Right lobe of liver (tissue), 6 donors: ENCODE measurements around the gene CTNND2. TPM values are rescaled to one million over a fixed set of nuclear protein-coding genes. Genes with fewer than 3 reads are reported as not detected.

Experiments used
- ATAC-seq, 4 donors: fragments of 200-7000 bp; cut with Tn5 transposase; one replicate each; pipeline ENCODE4 v1.9.1; 2020; ENCODE audit warnings: mild to moderate bottlenecking in 4 of 4, moderate library complexity in 4 of 4
- DNase-seq, 3 donors: peaks; one replicate each; pipeline ENCODE4 v3.0.0-alpha.2; 2020
- H3K27ac ChIP-seq, 3 donors: fragments of 200-600 bp; one replicate each; pipeline ENCODE4 v1.8.0; 2022
- H3K27me3 ChIP-seq, 2 donors: fragments of 200-600 bp; one replicate each; pipeline ENCODE4 v1.8.0; 2022
- H3K36me3 ChIP-seq, 4 donors: fragments of 200-600 bp; sonication (generic) in 1 of 4; one replicate each; pipeline versions ENCODE4 v1.5.1 to v1.8.0; 2017 to 2022; ENCODE audit warnings: control low read depth in 1 of 4
- H3K4me1 ChIP-seq, 4 donors: fragments of 200-600 bp; sonication (generic) in 1 of 4; one replicate each; pipeline versions ENCODE4 v1.5.1 to v1.8.0; 2017 to 2022; ENCODE audit warnings: control low read depth in 1 of 4
- H3K4me3 ChIP-seq, 3 donors: fragments of 200-600 bp; one replicate each; pipeline ENCODE4 v1.8.0; 2022
- H3K9me3 ChIP-seq, 4 donors: fragments of 200-600 bp; sonication (generic) in 1 of 4; one replicate each; pipeline versions ENCODE4 v1.5.1 to v1.8.0; 2017 to 2022; ENCODE audit warnings: control low read depth in 1 of 4
- POLR2A ChIP-seq: fragments of 450-650 bp; IDR thresholded peaks from one replicate; pipeline ENCODE4 v1.6.1; 2017; ENCODE audit warnings: antibody characterized with exemption, mild to moderate bottlenecking
- WGBS: methylation state at CpG from one replicate; pipeline ENCODE4 v1.1.6; 2018; ENCODE audit warnings: low coverage, low lambda C conversion rate; ENCODE audit not compliant: insufficient coverage; ENCODE audit errors: missing lambda C conversion rate; 5-methylcytosine and 5-hydroxymethylcytosine counted together
- intact Hi-C, 2 donors: fragments of 100-400 bp; cut with DNase I; formaldehyde crosslinking; loops; one replicate each; pipeline versions ENCODE4 v1.11.2 to v1.14.1; 2022
- total RNA-seq, 6 experiments: library from RNA; depleted of rRNA in 2 of 6; stranded (reverse); fragments of >200 nt in 2 of 6; fragmentation: NEBNext Ultra II Directional in 3 of 6; extraction: Animal tissue kit (Norgen Biotek cat#: 25700) in 3 of 6; gene quantifications; one replicate each; pipeline versions ENCODE4 v1.1.0 to v1.2.4, GENCODE V29; 2016 to 2023
- TF ChIP-seq, protein P1 (sequence below), 4 donors: fragments of 200-600 bp in 3 of 4; fragments of 450-650 bp in 1 of 4; IDR thresholded peaks; one replicate each; pipeline versions ENCODE4 v1.5.1 to v1.8.0; 2016 to 2022; ENCODE audit warnings: antibody characterized with exemption in 4 of 4, mild to moderate bottlenecking in 2 of 4
- donor health status: DM: no; HTN: yes; CAD: no.
- donor health status: DM: no; HTN: no; CAD: no.
- donor health status: DM: no; HTN: no; CAD: no.
- donor health status: DM: no; HTN: yes; CAD: no.
- donor health status: DM: no; HTN: yes; CAD: no.

The CTNND2 gene
- total RNA-seq, 6 experiments from 2014 or later: 0.06 to 1.5 (median 1.1) TPM

DNA sequence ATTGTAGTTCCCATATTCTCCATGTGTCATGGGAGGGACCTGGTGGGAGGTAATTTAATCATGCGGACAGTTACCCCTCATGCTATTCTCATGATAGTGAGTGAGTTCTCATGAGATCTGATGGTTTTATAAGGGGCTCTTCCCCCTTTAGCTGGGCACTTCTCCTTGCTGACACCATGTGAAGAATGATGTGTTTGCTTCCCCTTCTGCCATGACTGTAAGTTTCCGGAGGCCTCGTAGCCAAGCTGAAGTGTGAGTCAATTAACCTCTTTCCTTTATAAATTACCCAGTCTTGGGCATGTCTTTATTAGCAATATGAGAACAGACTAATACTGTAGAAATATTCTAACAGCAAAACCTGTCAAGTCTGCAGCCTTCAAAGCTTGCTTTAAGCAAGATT is 293.2 kb downstream of the CTNND2 start:
- no peak for DNase-seq
- no peaks in the 10 kb centered on the region for H3K27me3 ChIP-seq
- no peaks in the 10 kb centered on the region for H3K36me3 ChIP-seq
- no peaks in the 10 kb centered on the region for H3K4me1 ChIP-seq
- H3K27ac ChIP-seq: no peak overlapping the region
- no peak overlapping the region for H3K4me3 ChIP-seq
- ATAC-seq: no peak
- TF ChIP-seq, protein P1, sequence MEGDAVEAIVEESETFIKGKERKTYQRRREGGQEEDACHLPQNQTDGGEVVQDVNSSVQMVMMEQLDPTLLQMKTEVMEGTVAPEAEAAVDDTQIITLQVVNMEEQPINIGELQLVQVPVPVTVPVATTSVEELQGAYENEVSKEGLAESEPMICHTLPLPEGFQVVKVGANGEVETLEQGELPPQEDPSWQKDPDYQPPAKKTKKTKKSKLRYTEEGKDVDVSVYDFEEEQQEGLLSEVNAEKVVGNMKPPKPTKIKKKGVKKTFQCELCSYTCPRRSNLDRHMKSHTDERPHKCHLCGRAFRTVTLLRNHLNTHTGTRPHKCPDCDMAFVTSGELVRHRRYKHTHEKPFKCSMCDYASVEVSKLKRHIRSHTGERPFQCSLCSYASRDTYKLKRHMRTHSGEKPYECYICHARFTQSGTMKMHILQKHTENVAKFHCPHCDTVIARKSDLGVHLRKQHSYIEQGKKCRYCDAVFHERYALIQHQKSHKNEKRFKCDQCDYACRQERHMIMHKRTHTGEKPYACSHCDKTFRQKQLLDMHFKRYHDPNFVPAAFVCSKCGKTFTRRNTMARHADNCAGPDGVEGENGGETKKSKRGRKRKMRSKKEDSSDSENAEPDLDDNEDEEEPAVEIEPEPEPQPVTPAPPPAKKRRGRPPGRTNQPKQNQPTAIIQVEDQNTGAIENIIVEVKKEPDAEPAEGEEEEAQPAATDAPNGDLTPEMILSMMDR (IDR thresholded peaks at IDR 0.05): no peak
- TF ChIP-seq POLR2A: no peak
- 52% methylated on average over 3 of the region's 3 CpGs for WGBS
- no peaks in the 10 kb centered on the region for H3K9me3 ChIP-seq
- intact Hi-C loops: no loop called here

- no peak for ATAC-seq
- TF ChIP-seq, protein P1 (IDR thresholded peaks at IDR 0.05): no peak
- no peak for TF ChIP-seq POLR2A
- intact Hi-C loops: no loop called here
These were observed 294.5 kb downstream of the CTNND2 start for GRCh38 chr5:11609570-11610303.

DNA sequence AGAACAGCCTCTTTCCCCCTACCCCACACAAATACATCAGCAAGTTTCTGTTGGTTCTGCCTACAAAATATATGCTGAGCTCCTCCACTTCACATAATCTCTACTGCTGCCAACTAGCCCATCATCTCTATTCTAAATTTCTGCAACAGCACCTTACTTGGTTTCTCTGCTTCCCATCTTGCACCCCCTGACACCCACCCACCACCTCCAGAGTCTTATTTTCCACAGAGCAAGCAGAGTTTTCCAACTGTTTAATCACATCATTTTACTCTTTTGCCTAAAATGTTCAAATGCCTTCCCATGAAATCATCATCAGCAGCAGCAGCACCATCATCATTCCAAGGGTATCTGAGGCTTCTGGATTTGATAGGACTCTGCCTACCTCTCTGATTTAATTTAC is 295.7 kb downstream of the CTNND2 start:
- Histone ChIP-seq H3K4me1 (no peaks in the 10 kb centered on the region), H3K9me3 (no peaks in the 10 kb centered on the region), H3K36me3 (no peaks in the 10 kb centered on the region), H3K4me3 (no peak overlapping the region), H3K27ac (no peak overlapping the region), H3K27me3 (no peaks in the 10 kb centered on the region)
- TF ChIP-seq, protein P1 (IDR thresholded peaks at IDR 0.05): no peak
- no peak for TF ChIP-seq POLR2A
- ATAC-seq: no peak
- DNase-seq: no peak
- intact Hi-C loops: no loop called here

More at GRCh38 chr5:11609570-11610303, 294.5 kb downstream of the CTNND2 start:
- Histone ChIP-seq H3K27ac (no peak overlapping the region), H3K27me3 (no peaks in the 10 kb centered on the region), H3K9me3 (no peaks in the 10 kb centered on the region), H3K4me3 (no peak overlapping the region), H3K4me1 (no peaks in the 10 kb centered on the region), H3K36me3 (no peaks in the 10 kb centered on the region)
- 63% methylated on average over 5 of the region's 5 CpGs for WGBS
- DNase-seq: no peak

DNA sequence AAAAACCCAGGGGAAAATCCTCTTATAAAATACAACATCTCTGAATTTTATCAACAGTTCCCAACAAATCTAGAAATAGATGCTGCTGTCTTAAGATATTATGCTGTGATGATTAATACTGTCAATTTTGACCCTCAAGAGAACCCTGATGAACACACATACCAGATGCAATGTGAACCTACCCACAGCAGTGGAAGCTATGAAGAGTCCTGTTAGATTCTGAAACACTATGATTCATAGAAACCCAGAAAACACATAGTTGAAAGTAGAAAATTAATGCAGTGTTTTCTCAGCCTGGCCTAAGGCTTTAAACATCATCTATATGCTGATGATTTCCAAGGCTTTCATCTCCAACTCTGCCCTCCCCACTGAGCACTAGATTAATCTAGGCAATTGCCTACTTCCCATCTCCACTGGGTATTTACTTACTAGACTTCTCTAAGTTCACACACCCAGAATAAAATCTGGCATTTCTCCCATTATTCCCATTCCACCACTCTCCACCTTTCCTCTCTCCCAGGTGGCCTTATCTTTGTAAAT is 296.2 kb downstream of the CTNND2 start:
- no peak for DNase-seq
- intact Hi-C loops: no loop called here
- no peak for ATAC-seq
- H3K4me3 ChIP-seq: no peak overlapping the region
- no peaks in the 10 kb centered on the region for H3K9me3 ChIP-seq
- no peaks in the 10 kb centered on the region for H3K36me3 ChIP-seq
- no peaks in the 10 kb centered on the region for H3K27me3 ChIP-seq
- H3K27ac ChIP-seq: no peak overlapping the region
- H3K4me1 ChIP-seq: no peaks in the 10 kb centered on the region
- TF ChIP-seq, protein P1 (IDR thresholded peaks at IDR 0.05): no peak
- TF ChIP-seq POLR2A: no peak
